Cerebellar nuclear complex (tissue), 1 donor: ENCODE measurements around the gene DRAXIN.

Experiments used
- DNase-seq, 2 experiments: peaks; one replicate each; lab custom pipeline; 2025; lab: John Stamatoyannopoulos, UW

DRAXIN gene

DNA sequence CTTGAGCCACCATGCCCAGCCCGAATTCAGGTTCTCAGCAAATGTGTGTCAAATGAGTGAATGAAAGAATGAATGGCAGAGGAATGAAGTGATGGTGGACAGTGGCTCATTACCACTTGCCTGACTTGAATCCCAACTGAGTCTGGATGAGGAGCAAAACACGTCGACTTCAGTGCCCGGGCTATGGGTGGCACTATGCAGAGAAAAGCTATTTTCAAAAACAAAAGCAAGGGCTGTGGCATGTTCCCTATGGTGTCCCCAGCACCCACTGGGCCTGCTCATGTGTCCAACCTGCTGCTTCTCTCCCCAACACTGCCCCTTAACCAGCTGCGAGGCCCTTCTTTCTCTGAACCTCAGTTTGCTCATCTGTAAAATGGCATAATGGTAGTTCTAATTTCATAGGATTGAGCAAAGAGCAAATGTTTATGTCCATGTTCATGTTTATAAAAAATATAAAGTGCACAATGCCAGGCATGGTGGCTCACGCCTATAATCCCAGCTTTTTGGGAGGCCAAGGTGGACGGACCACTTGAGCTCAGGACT, 6.2 kb upstream of the DRAXIN start:
- DNase-seq, result no peak

DNA sequence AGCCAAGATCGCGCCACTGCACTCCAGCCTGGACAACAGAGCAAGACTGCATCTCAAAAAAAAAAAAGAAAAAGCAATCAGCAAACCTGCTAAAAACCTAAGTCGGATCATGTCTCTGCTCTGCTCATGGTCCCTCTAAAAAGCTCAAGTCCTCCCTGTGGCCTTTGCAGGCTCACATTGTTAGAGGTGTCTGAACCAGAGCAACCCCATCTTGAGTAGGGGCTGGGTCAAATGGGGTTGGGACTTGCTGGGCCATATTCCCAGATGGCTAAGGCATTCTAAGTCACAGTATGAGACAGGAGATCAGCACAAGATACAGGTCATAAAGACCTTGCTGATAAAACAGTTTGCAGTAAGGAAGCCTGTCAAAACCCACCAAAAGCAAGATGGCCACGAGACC, 3.0 kb upstream of the DRAXIN start:
- DNase-seq, result no peak

DNA sequence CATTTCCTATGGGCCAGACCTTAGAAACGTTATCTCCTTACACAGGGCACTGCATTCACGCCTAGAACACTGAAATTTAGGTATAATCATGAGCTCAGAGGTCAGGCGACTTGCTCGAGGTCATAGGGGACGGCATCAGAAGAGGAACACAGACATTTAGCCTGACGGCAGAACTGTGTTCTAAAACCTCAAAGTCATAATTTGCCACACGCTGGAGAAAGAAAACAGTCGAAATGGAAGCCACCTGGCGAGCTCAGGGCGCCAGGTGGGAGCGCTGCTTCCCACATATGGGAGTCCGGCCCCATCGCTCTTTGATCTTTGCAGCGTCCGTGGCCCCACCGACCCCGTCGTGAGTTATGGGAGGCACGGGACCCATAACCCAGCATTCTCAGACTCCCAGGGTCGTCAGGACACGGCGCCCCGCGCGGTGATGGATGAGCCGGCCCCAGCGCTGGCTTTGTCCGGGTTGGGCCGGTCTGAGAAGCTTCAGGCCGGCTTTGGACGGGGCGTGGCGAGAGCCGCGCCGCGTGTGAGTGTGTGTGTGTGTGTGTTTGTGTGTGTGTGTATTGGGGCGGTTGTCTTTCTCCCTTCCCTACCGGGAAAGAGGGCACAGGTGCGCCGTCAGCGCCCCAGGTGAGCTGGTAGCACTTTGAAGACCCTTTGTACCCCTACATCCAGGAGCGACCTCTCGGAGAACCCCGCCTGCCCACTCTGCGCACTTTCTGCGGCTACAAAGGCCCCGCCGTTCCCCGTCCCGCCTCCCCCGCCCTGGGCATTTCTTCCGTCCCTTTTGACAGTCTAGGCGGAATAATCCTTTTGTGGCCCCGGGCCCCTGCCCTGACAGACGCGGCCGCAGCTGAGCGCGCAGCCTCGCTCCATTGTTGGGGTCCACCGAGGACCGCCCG, 861 bp upstream of the DRAXIN start:
- no peak for DNase-seq

DNA sequence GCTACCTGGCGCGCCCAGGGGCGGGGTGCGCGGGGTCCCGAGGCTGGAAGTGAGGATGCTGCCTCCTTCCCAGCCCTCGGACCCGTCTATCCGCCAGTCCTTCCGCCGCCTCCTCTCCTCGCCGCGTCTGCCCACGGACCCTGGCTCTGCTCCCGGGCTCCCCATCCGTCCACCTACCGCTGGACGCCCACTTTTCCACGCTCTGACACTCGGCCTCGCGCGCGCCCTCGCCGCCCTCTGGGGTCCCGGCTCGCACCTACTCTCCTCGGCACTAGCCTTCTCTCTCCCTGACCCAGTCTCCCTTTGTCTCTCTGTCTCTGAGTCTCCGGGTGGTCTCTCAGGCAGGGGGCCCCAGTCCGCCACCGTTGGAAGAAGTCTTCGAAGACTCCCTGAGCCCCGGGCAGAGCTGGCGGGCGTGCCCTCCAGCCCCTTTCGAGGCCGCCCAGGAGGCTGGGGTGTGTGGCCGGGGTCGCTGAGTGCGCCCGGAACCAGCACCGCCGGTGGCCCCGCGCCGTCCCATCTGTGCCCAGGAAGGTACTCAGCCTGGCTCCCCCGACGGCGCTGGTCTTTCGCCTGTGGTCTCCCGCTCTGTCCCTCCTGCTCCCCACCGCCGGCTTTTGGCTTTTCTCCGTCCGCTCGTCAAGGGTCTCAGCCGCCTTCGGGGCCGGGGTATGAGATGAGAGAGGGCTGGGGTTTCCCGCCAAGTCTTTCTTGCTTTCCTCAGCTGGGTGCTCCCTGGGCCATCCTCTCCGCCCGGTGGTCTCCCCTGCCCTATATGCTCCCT, 610 bp downstream of the DRAXIN start:
- DNase-seq, result no peak

DNA sequence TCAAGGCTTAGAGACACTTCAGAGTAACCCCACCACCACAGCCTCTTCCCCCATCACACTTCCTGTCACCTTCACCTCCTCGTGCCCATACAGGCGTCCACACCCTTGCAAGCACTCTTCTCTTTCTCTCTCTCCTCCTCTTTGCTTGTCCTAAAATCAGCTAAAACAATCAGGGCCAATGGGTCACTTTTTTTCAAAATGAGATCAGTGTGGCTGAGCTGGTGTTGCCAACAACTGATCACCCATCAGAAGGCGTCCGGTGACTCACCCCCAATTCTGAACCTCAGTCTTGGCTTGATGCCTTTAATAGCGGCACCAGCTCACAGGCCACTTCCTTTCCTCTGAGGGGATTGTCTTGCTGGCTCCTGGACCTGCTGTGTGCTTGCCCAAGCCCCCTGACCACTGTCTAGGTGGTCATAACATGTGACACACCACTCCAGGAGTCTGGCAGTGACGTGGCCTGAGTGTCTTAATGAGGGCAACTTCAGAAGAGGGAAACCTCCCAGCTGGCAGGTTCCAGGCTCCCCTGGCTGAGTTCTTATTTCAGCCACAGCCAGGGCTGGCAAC, 1.6 kb downstream of the DRAXIN start:
- DNase-seq, result no peak

DNA sequence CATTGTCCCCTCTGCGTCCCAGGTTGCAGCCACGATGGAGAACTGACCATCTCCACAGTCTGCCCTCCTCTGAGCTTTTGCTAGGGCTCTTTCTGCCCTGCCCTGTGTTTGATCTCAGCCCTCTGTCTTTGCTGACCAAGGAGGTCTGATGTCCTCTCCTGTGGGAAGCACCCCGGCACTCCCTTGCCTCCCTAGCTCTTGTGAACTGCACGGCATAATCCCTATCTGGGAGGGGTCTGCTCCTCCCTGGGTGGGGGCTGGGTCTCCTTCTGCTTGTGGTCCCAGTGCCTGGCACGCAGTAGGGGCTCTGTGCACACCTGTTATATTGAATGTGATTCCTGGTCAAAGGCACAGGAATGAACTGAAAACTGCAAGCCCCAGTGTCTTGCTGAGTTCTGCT, 2.4 kb downstream of the DRAXIN start:
- no peak for DNase-seq

DNA sequence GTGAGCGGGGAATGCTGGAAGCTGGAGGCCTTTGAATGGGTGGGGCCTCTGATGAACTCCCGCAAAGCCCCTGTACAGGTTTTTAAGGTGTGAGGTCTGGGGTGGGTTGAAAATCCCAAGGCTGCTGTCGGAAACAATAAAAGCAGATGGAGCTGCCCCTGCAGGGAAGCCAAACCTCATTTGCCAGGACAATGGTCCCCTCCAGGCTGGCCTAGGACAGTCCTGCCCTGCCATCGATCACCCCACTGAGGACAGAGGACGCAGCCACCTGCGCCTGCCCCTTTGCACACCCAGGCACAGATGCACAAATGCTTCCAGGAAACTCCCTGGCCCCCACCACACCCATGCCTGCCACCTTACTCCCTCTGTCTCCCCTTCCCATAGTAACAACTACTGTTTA, 4.4 kb downstream of the DRAXIN start:
- DNase-seq, result no peak

DNA sequence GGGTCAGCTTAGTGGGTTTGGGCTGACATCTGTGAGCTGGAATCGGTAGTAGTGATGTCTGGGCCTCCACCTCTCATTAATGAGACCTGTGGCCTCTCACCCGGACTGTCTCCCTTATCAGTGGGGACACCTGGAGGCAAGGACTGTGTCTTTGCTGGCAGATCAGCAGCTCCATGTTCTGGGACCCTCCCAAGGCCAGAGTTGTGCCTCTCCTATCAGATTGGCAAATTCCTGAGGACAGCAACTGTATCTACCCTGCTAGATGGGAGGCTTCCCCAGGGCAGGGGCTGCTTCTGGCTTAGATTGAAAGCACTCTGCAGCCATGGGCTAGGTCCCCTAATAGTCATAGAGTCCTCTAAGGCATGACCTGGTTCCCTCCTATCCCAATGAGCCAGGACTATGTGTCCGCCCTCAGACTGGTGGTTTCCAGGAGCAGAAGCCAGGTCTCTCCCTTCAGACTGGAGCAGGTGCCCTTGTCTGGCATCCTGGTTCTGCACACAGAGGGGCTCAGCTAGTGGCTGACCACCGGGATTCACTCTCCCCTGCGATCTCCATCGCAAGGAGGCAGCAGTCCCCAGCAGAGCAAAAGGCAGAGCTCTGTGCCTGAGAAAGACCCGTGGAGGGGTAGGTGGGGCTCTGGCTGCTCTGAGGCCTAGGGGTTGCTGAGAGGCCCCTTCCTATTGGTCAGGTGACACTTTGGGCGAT, 5.8 kb downstream of the DRAXIN start:
- DNase-seq, result no peak

DNA sequence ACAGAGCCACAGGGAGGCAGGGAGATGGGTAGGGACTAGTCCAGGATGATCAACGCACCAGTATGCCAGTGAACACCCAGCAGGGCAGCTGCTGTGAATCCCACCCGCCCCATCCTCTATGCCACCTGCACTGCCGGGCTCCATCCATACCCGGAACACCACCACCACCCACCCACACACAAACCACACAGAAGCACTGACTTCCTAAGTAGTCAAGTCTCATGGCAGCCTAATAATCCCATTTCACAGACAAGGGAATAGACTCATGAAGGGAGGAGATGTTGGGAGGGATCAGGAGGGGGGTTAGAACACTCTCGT, 6.3 kb downstream of the DRAXIN start:
- no peak for DNase-seq

DNA sequence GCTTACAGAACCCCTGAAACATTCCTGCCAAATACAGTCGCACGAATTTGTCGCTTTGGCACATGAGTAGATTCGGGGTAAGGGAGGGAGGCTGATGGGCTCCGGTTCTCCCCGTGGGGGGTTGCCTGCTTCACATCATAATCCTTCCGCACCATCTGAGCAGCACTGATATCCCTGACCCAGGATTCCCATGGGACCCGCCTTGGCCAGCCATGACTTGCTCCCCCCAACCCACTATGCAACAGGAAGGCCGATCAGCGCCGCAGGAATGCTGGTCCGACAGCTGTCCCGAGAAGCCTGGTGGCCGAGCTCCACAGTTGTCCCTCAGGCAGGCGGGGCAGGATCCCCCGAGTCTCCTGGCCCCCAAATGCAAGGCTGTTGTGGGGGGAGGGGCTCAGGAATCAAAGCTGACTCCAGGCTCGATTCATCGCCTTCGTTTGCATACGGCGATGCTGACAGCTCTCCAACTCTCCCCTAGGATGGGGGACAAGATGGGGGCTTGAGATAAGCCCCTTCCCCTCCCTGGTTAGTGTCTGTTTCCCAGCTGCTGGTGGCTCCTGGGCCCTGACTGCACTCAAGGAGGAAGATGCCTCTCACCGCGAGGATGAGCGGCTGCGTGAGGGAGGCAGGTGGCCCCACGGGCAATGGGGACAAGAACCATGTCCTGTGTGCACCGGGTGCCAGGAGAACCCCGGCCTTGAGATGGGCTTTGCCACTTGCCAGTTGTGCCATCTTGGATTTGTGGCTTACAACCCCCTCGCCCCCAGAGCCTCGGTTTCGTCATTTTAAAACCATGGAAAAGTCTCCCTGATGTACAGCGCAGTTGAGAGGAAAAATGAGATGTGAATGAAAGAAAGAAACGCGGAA, 9.3 kb downstream of the DRAXIN start:
- no peak for DNase-seq

DNA sequence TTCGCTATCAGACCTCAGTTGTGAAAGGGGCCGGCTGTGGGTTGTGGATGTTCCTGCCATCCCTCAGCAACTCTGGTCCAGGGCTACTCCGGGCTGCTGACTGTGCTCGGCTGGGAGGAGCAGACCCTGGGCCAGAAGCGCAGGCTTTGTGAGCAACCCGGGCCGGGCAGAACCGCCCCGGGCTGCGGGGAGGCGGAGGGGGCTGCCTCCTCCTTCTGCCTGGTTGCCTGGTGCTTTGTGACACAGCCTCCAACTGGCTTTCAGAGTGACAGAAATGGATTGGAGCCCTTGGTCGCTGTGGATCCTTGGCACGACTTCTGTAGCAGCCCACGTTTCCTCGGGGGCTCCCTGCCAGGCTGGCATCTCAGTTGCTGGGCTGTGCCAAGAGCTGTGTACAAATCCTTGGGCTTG, 10.0 kb downstream of the DRAXIN start:
- peak; percentile 40 to 75 for DNase-seq

DNA sequence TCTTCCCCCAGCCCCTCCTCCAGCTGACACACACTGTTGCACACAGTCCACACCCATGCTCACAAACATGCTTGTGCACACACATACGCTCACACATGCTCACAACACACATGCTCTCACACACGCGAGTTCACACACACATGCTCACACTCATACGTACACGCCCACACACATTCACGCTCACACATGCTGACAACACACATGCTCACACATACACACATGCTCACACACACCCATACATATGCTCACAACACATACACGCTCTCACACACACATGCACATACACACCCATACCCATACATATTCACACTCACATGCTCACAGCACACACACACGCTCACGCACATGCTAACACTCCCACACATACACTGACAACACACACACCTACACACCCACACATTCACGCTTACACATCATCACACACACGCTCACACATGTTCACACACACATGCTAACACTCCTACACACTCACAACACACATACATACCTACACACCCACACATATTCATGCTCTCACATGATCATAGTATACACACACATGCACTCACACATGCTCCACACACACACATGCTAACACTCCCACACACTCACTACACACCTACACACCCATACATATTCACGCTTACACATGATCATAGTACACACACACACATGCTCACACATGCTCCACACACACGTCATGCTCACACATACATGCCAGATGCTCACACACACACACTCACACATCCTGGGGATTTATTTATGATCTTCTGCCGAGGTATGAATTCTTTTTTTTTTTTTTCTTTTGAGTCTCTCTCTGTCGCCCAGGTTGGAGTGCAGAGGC, 10.7 kb downstream of the DRAXIN start:
- DNase-seq, result no peak

DNA sequence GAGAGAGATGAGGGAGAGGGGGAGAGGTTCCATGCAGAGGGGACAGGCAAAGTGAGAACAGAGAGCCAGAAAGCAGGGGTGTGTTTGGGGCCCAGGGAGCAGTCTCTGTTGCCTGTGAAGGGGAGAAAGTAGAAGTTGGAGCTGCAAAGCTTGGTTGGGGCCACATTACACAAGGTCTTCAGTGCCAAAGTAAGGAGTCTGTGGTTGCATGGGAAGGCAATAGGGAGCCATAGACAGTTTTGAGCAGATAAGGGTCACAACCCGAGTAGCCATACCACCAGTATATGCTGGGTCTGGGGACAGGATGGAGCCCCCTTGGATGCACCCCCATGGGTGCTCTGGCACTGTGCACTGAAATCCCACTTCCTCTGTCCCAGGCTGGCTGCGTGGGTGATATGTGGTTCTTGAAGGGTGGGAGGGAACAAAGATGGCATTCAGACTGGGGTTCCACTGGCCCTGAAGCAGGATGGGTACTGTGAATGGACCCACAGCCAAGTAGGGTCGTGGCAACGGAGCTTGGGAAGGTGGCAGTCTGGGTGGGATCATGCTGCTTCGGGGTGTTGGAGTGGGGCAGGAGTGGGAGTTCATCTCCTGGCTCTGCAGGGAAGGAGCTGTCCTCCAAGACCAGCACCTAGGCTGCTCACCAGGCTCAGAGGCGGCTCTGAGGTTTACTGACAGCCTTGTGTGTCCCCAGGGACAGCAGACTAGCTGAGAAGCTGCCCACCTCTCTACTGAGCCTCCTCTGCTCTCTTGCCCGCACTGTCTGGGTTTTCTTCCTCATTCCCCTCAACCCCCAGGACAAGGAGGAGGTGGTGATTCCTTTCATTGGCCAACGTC, 12.1 kb downstream of the DRAXIN start:
- DNase-seq, result no peak

DNA sequence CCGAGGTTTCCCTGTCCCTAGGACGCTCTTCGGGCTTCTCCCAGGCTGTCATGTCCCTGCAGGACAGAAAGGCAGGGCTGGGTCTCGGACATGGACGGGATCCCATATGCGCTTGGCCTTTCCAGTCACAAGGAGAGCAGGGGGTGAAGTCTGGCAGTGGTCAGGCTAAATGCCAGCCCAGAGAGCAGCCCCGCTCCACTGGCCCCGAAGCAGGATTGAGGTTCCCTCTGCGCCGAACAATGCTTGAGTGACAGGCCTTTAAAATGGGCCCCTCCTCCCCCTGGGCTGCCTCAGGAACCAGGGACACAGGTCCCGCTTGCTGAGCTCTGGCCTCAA, 12.7 kb downstream of the DRAXIN start:
- no peak for DNase-seq

DNA sequence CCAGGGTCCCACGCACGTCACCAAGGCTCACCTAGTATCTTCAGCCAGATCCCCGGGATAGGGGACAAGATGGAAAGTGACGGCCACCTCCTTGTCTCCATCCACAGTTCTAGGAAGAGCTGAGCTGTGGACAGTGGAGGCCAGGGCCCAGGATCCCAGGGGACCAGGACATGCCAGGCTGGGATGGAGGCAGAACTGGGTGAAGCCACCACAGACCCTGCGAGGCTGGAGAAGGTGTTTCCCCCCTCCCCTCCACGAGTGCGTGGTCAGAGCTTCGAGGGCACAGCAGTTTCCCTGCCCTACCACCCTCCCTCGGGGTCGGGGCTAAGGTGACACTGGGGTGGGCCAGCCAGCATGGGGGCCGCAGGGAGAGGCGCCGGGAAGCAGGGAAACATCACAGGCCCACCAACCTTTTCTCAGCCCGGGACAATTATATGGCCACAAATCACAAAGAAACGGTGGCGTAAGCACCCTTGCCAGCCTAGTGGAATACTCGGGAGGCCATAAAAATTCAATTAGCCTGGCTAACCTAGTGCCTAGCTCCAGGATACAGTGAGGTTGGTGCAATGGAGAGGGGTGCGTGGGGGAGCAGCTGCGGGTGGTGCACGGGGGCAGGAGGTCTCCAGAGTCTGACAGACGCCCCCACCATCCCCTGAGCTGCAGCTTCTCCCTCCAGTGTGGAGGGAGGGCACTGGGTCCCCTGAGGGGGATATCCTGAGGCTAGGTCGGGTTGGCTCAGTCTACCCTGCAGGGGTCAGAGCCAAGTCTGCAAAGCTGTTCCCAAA, 13.4 kb downstream of the DRAXIN start:
- no peak for DNase-seq

DNA sequence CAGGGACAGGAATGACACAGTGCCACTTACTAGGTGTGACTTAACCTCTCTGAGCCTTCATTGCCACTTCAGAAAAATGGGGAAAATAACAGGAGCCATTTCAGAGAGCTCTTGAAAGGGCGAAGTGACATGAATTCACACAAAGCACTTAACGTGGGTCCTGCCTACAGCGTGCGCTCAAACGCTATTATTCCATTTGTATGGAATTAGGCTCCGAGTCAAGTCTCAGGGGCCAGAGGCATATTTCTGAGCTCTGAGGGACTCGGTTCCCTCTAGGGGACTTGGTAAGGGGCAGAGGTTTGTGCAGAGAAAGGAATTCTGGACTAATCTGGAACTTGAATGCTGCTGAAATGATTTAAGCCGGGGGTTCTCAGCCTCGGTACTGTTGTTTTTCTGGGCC, 14.1 kb downstream of the DRAXIN start:
- DNase-seq, result no peak

DNA sequence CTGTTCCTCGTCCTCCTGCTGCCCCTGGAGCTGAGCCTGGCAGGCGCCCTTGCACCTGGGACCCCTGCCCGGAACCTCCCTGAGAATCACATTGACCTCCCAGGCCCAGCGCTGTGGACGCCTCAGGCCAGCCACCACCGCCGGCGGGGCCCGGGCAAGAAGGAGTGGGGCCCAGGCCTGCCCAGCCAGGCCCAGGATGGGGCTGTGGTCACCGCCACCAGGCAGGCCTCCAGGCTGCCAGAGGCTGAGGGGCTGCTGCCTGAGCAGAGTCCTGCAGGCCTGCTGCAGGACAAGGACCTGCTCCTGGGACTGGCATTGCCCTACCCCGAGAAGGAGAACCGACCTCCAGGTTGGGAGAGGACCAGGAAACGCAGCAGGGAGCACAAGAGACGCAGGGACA, 14.8 kb downstream of the DRAXIN start:
- DNase-seq, result no peak

DNA sequence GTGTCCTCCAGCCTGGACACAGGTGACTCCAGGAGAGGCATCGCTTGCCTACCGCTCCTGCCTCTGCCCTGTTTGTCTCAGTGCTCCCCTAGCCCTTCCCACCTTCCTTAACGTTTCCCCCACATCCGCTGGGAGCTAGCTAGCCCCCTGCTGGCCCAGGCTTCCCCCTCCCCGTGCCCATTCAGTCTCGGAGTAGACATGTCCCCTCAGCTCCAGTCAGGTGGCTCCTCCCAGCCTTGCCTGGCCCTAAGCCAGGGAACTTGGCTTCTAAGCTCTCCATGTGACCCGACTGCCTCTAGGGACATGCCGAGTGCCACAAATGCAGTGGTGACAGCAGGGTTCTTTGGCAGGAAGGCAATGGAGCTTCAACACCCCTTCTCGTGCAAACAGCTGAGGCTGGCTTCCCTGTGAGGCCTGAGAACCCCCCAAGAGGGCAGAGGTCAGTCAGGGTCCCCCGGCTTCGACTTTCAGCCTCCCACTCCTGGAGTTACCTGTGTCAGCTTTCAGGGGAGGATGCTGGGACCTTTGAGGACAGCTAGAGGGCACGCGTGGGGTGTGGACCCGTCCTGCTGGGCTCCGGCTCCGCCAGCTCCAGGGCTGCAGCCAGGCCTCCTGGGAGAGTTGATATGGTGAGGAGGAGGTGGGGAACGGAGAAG, 16.2 kb downstream of the DRAXIN start:
- DNase-seq, result no peak
